K562 (cell line): Measurements from ENCODE around the gene AMBRA1. TPM values are rescaled to one million over a fixed set of nuclear protein-coding genes. Genes with fewer than 3 reads are reported as not detected.

Source experiments
- CLOCK ChIP-seq: fragments of 250-450 bp; sonication (Bioruptor Pico); IDR thresholded peaks from 2 replicates; pipeline ENCODE4 v1.4.0; 2020; ENCODE audit warnings: mild to moderate bottlenecking, moderate library complexity, borderline replicate concordance
- EP400 ChIP-seq: fragments of 450-650 bp; IDR thresholded peaks from 2 replicates; pipeline ENCODE4 v1.6.1; 2017; ENCODE audit warnings: antibody characterized with exemption, mild to moderate bottlenecking, moderate library complexity
- KAT8 ChIP-seq: fragments of 450-650 bp; IDR thresholded peaks from 2 replicates; pipeline ENCODE4 v1.6.1; 2016; ENCODE audit warnings: low read depth, mild to moderate bottlenecking
- NR2C1 ChIP-seq, 2 experiments: fragments of 450-650 bp; IDR thresholded peaks; 2 replicates each; pipeline ENCODE4 v1.6.1; 2017; ENCODE audit warnings: mild to moderate bottlenecking in 2 of 2, antibody characterized with exemption in 1 of 2, inconsistent platforms in 1 of 2, missing compliant biosample characterization in 1 of 2, missing genetic modification characterization in 1 of 2
- PML ChIP-seq: IDR thresholded peaks from 2 replicates; pipeline ENCODE4 v1.6.1; 2012; ENCODE audit warnings: low read length, inconsistent platforms
- THRA ChIP-seq: fragments of 450-650 bp; IDR thresholded peaks from 2 replicates; pipeline ENCODE4 v1.6.1; 2017; ENCODE audit warnings: mild to moderate bottlenecking, moderate library complexity
- U2AF2 ChIP-seq: fragments of 200-400 bp; formaldehyde crosslinking; optimal IDR thresholded peaks from 2 replicates; pipeline ENCODE3; 2017; ENCODE audit warnings: low read depth, mild to moderate bottlenecking, low read length
- ZNF318 ChIP-seq, 2 experiments: fragments of 450-650 bp; IDR thresholded peaks; 2 replicates each; pipeline ENCODE4 v1.6.1; 2016; ENCODE audit warnings: mild to moderate bottlenecking in 2 of 2, borderline replicate concordance in 1 of 2, low read depth in 1 of 2, moderate library complexity in 1 of 2
- ZNF639 ChIP-seq, 2 experiments: fragments of 200-800 bp in 1 of 2; sonication (Bioruptor generic) in 1 of 2; sonication (generic) in 1 of 2; formaldehyde crosslinking in 1 of 2; IDR thresholded peaks in 1 of 2; conservative IDR thresholded peaks in 1 of 2; 2 replicates each; pipeline versions ENCODE4 v1.5.0 to v1.6.1; 2016 to 2020; ENCODE audit warnings: missing compliant biosample characterization in 1 of 2, missing genetic modification characterization in 1 of 2, missing genetic modification reagents in 1 of 2
- polyA plus RNA-seq, 8 experiments: library from polyadenylated mRNA; depleted of rRNA in 4 of 8; stranded (reverse) in 5 of 8; unstranded in 3 of 8; fragments of >200 nt; fragmentation: Nextera tagmentation in 2 of 8; fragmentation: Illumina TruSeq in 1 of 8; extraction: Ambion mirVana in 2 of 8; extraction: Trizol in 1 of 8; gene quantifications; 2 replicates each; pipeline versions ENCODE4 v1.2.1 to v1.2.3, GENCODE V29; 2011 to 2014; ENCODE audit warnings: inconsistent platforms in 1 of 8, missing spikeins in 1 of 8
- total RNA-seq, 7 experiments: library from RNA; depleted of rRNA in 6 of 7; stranded (reverse); fragments of >200 nt in 6 of 7; fragmentation: Illumina TruSeq in 2 of 7; extraction: Trizol in 2 of 7; gene quantifications; 2 replicates each; pipeline versions ENCODE4 v1.2.1 to v1.2.3, GENCODE V29; 2011 to 2021; ENCODE audit warnings: low replicate concordance in 1 of 7

Gene AMBRA1
- total and polyA plus RNA-seq, 9 of the 15 experiments (the other 6 are each of a cell fraction or from before 2014, with no cell fraction given), result 0.15 to 24.5 (median 13.0) TPM

- peak; percentile 94; the same call in 1 of the 2 replicates for TF ChIP-seq THRA
- no peak for TF ChIP-seq ZNF639 (CRISPR knock-in tag; conservative IDR thresholded peaks at IDR 0.05 in 1 of 2, IDR thresholded peaks at IDR 0.05 in 1 of 2)
- TF ChIP-seq U2AF2, result no peak
- TF ChIP-seq CLOCK (CRISPR knock-in tag), result no peak
- TF ChIP-seq EP400, result peak; percentile 13; the same call in 1 of the 2 replicates
- no peak for TF ChIP-seq PML
- TF ChIP-seq KAT8, result 0 out of 2 replicates have a peak, but pooled peaks have one; percentile 26
- 0 out of 4 replicates have a peak, but pooled peaks of 1 of the 2 experiments have one; percentile 60 for TF ChIP-seq ZNF318 (IDR thresholded peaks at IDR 0.05; ENCODE audit: borderline replicate concordance in 1 of 2, low read depth in 1 of 2)
- TF ChIP-seq NR2C1 (IDR thresholded peaks at IDR 0.05), result no peak
- peak; percentile 2; the same call in 1 of the 2 replicates for TF ChIP-seq NR2C1 (tag; IDR thresholded peaks at IDR 0.05)
Measured at GRCh38 chr11:46594374-46594700, 514 bp upstream of the AMBRA1 start (continued).
